BE2C (cell line): ENCODE results near the gene ANGPT4.

Experiments used
- DNase-seq: peaks from one replicate; pipeline ENCODE4 v3.0.0-alpha.2; 2020
- H3K27me3 ChIP-seq: fragments of 250-450 bp; sonication (Bioruptor Pico); 2 replicates; pipeline ENCODE4 v1.5.1; 2020; ENCODE audit warnings: mild to moderate bottlenecking
- H3K36me3 ChIP-seq: fragments of 250-450 bp; sonication (Bioruptor Pico); 2 replicates; pipeline ENCODE4 v1.5.1; 2020; ENCODE audit warnings: mild to moderate bottlenecking
- H3K4me1 ChIP-seq: fragments of 250-450 bp; sonication (Bioruptor Pico); 2 replicates; pipeline ENCODE4 v1.5.1; 2020
- H3K4me3 ChIP-seq: 2 replicates; pipeline ENCODE4 v1.5.1; 2011; ENCODE audit warnings: low read depth, low read length
- H3K9me3 ChIP-seq: fragments of 250-450 bp; sonication (Bioruptor Pico); 2 replicates; pipeline ENCODE4 v1.5.1; 2020
- CTCF ChIP-seq: IDR thresholded peaks from 2 replicates; pipeline ENCODE4 v1.5.1; 2012; ENCODE audit warnings: mild to moderate bottlenecking, low read depth, low read length

ANGPT4 gene

DNA sequence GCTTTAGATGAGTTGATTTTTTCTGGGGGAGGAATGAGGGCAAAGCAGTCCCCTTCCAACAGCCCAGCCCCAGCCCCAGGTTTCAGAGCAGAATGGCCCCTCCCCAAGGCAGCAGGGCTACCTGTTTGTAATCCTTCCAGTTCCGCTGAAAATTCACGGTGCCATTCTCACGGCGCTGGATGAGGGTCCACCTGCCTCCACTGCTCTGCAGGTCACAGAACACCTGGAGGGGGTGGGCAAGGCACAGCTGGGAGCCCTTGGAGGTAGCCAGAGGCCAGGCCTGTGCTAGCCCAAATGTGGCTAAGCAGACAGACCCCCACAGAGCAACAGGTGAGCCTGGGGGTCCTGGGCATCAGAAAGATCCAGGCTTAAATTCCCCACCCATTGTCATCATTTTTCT, 36.5 kb downstream of the ANGPT4 start:
- TF ChIP-seq CTCF: no peak
- Histone ChIP-seq H3K27me3 (no peaks in the 10 kb centered on the region), H3K4me3 (no peak overlapping the region), H3K9me3 (no peaks in the 10 kb centered on the region), H3K36me3 (no peaks in the 10 kb centered on the region), H3K4me1 (no peaks in the 10 kb centered on the region)
- DNase-seq: no peak

DNA sequence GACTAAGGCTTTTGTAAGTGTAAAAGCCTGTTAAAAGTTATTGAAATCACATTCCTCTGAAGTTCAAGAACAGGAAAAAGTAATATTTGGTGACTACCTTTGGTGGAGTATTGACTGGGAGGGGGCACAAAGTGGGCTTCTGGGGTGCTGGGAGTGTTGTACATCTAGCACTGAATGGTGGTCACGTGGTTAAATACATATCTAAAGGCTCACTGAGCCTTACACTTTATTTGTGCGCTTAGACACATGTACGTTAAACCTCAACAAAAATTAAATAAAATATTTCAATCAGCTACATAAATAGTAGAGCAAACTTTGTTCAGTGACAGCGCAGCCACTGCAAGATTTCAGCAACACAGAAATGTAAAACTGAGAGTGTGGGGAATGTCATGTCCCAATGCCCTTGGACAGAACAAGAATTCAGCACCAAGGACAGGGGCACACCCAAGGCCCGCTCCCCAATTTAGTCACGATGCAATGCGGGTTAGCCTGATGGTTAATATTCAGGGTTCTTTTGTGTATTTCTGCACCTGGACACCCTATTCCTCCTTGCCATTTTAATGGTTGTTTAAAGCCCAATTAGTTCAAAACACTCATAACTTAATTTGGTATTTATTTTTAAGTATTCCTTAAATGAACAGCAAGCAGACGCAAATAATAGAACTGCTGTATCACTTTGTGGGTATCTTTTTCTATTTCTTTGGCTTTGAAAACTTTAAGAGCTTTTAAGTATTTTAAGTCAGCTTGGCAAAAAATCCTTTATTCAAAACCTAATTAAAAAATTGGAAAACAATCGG, 37.4 kb downstream of the ANGPT4 start:
- Histone ChIP-seq H3K9me3 (no peaks in the 10 kb centered on the region), H3K4me1 (no peaks in the 10 kb centered on the region), H3K4me3 (no peak overlapping the region), H3K36me3 (no peaks in the 10 kb centered on the region), H3K27me3 (no peaks in the 10 kb centered on the region)
- DNase-seq: no peak
- no peak for TF ChIP-seq CTCF

GRCh38 chr20:877814-878213, 38.3 kb downstream of the ANGPT4 start:
- no peaks in the 10 kb centered on the region for H3K9me3 ChIP-seq
- no peak for TF ChIP-seq CTCF
- no peaks in the 10 kb centered on the region for H3K4me1 ChIP-seq
- no peak for DNase-seq
- no peaks in the 10 kb centered on the region for H3K36me3 ChIP-seq
- H3K4me3 ChIP-seq: no peak overlapping the region
- no peaks in the 10 kb centered on the region for H3K27me3 ChIP-seq

- Histone ChIP-seq H3K4me3 (no peak overlapping the region), H3K27me3 (no peaks in the 10 kb centered on the region), H3K36me3 (no peaks in the 10 kb centered on the region), H3K4me1 (no peaks in the 10 kb centered on the region), H3K9me3 (no peaks in the 10 kb centered on the region)
- no peak for DNase-seq
- no peak for TF ChIP-seq CTCF
Observed at GRCh38 chr20:875115-875514, 41.0 kb downstream of the ANGPT4 start.

- DNase-seq: no peak
- Histone ChIP-seq H3K4me1 (no peaks in the 10 kb centered on the region), H3K4me3 (no peak overlapping the region), H3K27me3 (no peaks in the 10 kb centered on the region), H3K9me3 (no peaks in the 10 kb centered on the region), H3K36me3 (no peaks in the 10 kb centered on the region)
- TF ChIP-seq CTCF: no peak
Observed at GRCh38 chr20:873875-874607, 42.1 kb downstream of the ANGPT4 start.
